HepG2 (cell line): ENCODE measurements around the gene ESYT3. TPM values are rescaled to one million over a fixed set of nuclear protein-coding genes. Genes with fewer than 3 reads are reported as not detected.

Experiments
- ATAC-seq: fragments of 200-7000 bp; cut with Tn5 transposase; 3 replicates; pipeline ENCODE4 v1.9.1; 2020; ENCODE audit warnings: mild to moderate bottlenecking, moderate library complexity
- BruUV-seq: library from RNA; stranded (reverse); fragments of 400-500 nt; replicated peaks from 2 replicates; lab custom pipeline; 2021; lab: Mats Ljungman, UMichigan
- CTCF ChIA-PET: fragments of 300-600 bp; formaldehyde crosslinking; extraction: SDS; loops from one replicate; lab custom pipeline; 2021; ENCODE audit warnings: low total read pairs, inconsistent platforms, low intra/inter-chr PET ratio; lab: Yijun Ruan, JAX
- POLR2A ChIA-PET: fragments of 350-600 bp; sonication (Branson Sonifier 250); formaldehyde crosslinking; loops from one replicate; lab custom pipeline; 2020; ENCODE audit warnings: antibody characterized with exemption, inconsistent platforms; lab: Yijun Ruan, JAX
- DNase-seq: peaks from one replicate; pipeline ENCODE4 v3.0.0-alpha.2; 2015; ENCODE audit warnings: low spot score
- FAIRE-seq: peaks from 3 replicates; lab custom pipeline; 2011; peaks lifted over from hg19 to GRCh38; lab: Jason Lieb, UNC
- H2AFZ ChIP-seq: one replicate; pipeline ENCODE4 v1.6.1; 2011; ENCODE audit warnings: low read length, inconsistent platforms
- H3K27ac ChIP-seq: fragments of 300-600 bp; 3 replicates; pipeline ENCODE4 v1.8.0; 2011; ENCODE audit warnings: mixed run types, mild to moderate bottlenecking, mixed read lengths, low read length, inconsistent platforms; ENCODE audit not compliant: insufficient read depth; ENCODE audit errors: extremely low read length
- H3K27me3 ChIP-seq, 2 experiments: fragments of 200-600 bp in 1 of 2; 2 replicates in 1 of 2; 3 replicates in 1 of 2; pipeline versions ENCODE4 v1.6.0 to v1.8.0; 2011; ENCODE audit warnings: low read length in 2 of 2, mild to moderate bottlenecking in 2 of 2, moderate library complexity in 2 of 2, inconsistent platforms in 1 of 2; ENCODE audit not compliant: insufficient read depth in 2 of 2, control insufficient read depth in 1 of 2
- H3K36me3 ChIP-seq, 2 experiments: fragments of 200-600 bp in 1 of 2; replicated peaks in 1 of 2; 2 replicates in 1 of 2; 3 replicates in 1 of 2; pipeline versions ENCODE4 v1.5.1 to v1.8.0; 2011; ENCODE audit warnings: low read length in 2 of 2, inconsistent platforms in 1 of 2; ENCODE audit not compliant: insufficient read depth in 2 of 2, control insufficient read depth in 1 of 2
- H3K4me1 ChIP-seq: 2 replicates; pipeline ENCODE4 v1.5.1; 2012; ENCODE audit warnings: low read length, inconsistent platforms; ENCODE audit not compliant: insufficient read depth
- H3K4me2 ChIP-seq: 2 replicates; pipeline ENCODE4 v1.6.0; 2011; ENCODE audit warnings: low read depth, low read length, inconsistent platforms
- H3K4me3 ChIP-seq, 3 experiments: fragments of 200-600 bp in 1 of 3; sonication (generic), shearing (Covaris generic) in 1 of 3; replicated peaks in 1 of 3; 2 replicates each; pipeline ENCODE4 v1.5.1; 2011 to 2016; ENCODE audit warnings: low read length in 3 of 3, inconsistent platforms in 2 of 3, low read depth in 2 of 3, mild to moderate bottlenecking in 2 of 3, control low read depth in 1 of 3, mixed read lengths in 1 of 3; ENCODE audit not compliant: insufficient read depth in 1 of 3
- H3K79me2 ChIP-seq: one replicate; pipeline ENCODE4 v1.6.1; 2011; ENCODE audit warnings: low read length, inconsistent platforms; ENCODE audit not compliant: insufficient read depth
- H3K9ac ChIP-seq: 2 replicates; pipeline ENCODE4 v1.6.0; 2011; ENCODE audit warnings: mild to moderate bottlenecking, low read depth, low read length, inconsistent platforms; ENCODE audit not compliant: insufficient read depth
- H3K9me3 ChIP-seq: 2 replicates; pipeline ENCODE4 v1.5.1; 2012; ENCODE audit warnings: mild to moderate bottlenecking, low read length
- H4K20me1 ChIP-seq: 2 replicates; pipeline ENCODE4 v1.6.0; 2011; ENCODE audit warnings: inconsistent platforms, mild to moderate bottlenecking, low read length, moderate library complexity; ENCODE audit not compliant: insufficient read depth
- DR1 ChIP-seq: sonication (generic); formaldehyde crosslinking; IDR thresholded peaks from 2 replicates; pipeline ENCODE4 v1.8.0; 2021; ENCODE audit warnings: mild to moderate bottlenecking, missing genetic modification reagents, inconsistent platforms
- FOSL2 ChIP-seq: sonication (generic); formaldehyde crosslinking; IDR thresholded peaks from 2 replicates; pipeline ENCODE4 v1.4.0; 2020; ENCODE audit warnings: missing genetic modification reagents
- NBN ChIP-seq: fragments of 450-650 bp; conservative IDR thresholded peaks from 2 replicates; pipeline ENCODE4 v1.6.1; 2017
- PAF1 ChIP-seq: IDR thresholded peaks from 2 replicates; pipeline ENCODE4 v1.6.1; 2016; ENCODE audit warnings: missing genetic modification reagents, missing compliant biosample characterization
- SETDB1 ChIP-seq: sonication (generic); formaldehyde crosslinking; IDR thresholded peaks from 2 replicates; pipeline ENCODE4 v1.5.1; 2020; ENCODE audit warnings: missing genetic modification reagents, mild to moderate bottlenecking, borderline replicate concordance
- ZNF549 ChIP-seq: sonication (generic); formaldehyde crosslinking; IDR thresholded peaks from 2 replicates; pipeline ENCODE4 v1.5.0; 2020; ENCODE audit warnings: missing genetic modification reagents
- WGBS: methylation state at CpG from one replicate; pipeline ENCODE4 v1.1.6; 2017; ENCODE audit warnings: low lambda C conversion rate; 5-methylcytosine and 5-hydroxymethylcytosine counted together
- in situ Hi-C: cut with HindIII; loops from 2 replicates; pipeline ENCODE4 v1.10.0; 2017; ENCODE audit warnings: low pct_unique_long_range_greater_than_20kb; ENCODE audit not compliant: extremely low pct_ligation_motif_present
- intact Hi-C: fragments of 100-400 bp; cut with micrococcal nuclease; formaldehyde crosslinking; loops from one replicate; pipeline ENCODE4 v1.10.0; 2022; ENCODE audit not compliant: unreplicated experiment
- polyA plus RNA-seq, 8 experiments: library from polyadenylated mRNA; depleted of rRNA in 3 of 8; stranded (reverse) in 7 of 8; unstranded in 1 of 8; fragments of >200 nt; fragmentation: Illumina TruSeq in 4 of 8; extraction: Trizol in 4 of 8; gene quantifications; 2 replicates each; pipeline versions ENCODE4 v1.2.1 to v1.2.3, GENCODE V29; 2011 to 2016; ENCODE audit warnings: low read depth in 4 of 8, missing spikeins in 1 of 8, mixed read lengths in 1 of 8; ENCODE audit not compliant: insufficient read depth in 1 of 8
- total RNA-seq, 5 experiments: library from RNA; depleted of rRNA; stranded (reverse); fragments of >200 nt; fragmentation: Illumina TruSeq; extraction: Trizol; gene quantifications; 2 replicates each; pipeline ENCODE4 v1.2.3, GENCODE V29; 2016; ENCODE audit warnings: low read depth in 1 of 5
- TF ChIP-seq, protein P1 (sequence below): sonication (generic); formaldehyde crosslinking; IDR thresholded peaks from 2 replicates; pipeline ENCODE4 v1.4.0; 2020; ENCODE audit warnings: missing genetic modification reagents
- TF ChIP-seq, protein P2 (sequence below): sonication (generic); formaldehyde crosslinking; conservative IDR thresholded peaks from 2 replicates; pipeline ENCODE4 v1.4.0; 2020; ENCODE audit warnings: mild to moderate bottlenecking, missing genetic modification reagents, moderate library complexity

ESYT3 gene
- total and polyA plus RNA-seq, 2 of the 13 experiments (the other 11 are each of a cell fraction or from before 2014, with no cell fraction given) = 1.5 to 4.1 TPM

DNA sequence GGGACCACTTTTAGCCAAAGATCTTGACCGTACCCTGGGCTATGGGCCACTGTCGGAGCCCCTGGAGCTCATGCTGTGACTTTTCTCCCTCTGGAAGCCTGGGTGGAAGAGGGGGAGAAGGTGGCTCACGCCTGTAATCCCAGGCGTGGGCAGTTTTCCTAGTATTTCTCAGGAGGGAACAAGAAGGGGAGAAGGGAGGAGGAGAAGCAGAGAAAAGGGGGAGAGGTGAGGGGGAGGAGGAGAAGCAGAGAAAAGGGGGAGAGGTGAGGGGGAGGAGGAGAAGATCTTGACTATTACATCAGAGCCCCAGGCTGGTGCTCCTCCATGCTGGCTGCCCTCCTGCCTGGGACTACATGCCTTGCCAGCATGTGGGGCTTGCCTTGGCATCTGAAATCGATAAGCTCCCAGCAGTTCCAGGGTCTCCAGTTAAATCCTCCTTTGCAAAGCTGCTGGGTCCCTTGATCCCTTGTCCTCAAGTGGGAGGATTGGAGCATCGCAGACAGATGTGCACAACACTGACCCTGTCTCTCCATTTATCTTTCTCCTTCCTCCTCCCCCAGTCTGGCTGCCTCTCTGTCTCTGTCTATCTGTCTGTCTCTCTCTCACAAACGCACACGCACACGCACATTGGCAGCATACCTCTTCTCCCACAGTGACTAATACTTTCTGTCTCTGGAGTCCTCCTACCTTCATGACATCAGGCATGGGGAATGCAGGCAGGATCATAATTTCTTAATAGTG, 44.4 kb upstream of the ESYT3 start:
- intact Hi-C loops (no loop called here), in situ Hi-C loops (no loop called here)
- no peaks in the 10 kb centered on the region for H3K4me1 ChIP-seq
- no peak overlapping the region for H3K4me2 ChIP-seq
- CTCF ChIA-PET = no interaction called here
- no peak overlapping the region for H3K4me3 ChIP-seq
- H3K9me3 ChIP-seq = no peaks in the 10 kb centered on the region
- H3K27ac ChIP-seq = no peak overlapping the region
- no peaks in the 10 kb centered on the region for H3K27me3 ChIP-seq
- no TSS peak for BruUV-seq
- TF ChIP-seq, protein P1, sequence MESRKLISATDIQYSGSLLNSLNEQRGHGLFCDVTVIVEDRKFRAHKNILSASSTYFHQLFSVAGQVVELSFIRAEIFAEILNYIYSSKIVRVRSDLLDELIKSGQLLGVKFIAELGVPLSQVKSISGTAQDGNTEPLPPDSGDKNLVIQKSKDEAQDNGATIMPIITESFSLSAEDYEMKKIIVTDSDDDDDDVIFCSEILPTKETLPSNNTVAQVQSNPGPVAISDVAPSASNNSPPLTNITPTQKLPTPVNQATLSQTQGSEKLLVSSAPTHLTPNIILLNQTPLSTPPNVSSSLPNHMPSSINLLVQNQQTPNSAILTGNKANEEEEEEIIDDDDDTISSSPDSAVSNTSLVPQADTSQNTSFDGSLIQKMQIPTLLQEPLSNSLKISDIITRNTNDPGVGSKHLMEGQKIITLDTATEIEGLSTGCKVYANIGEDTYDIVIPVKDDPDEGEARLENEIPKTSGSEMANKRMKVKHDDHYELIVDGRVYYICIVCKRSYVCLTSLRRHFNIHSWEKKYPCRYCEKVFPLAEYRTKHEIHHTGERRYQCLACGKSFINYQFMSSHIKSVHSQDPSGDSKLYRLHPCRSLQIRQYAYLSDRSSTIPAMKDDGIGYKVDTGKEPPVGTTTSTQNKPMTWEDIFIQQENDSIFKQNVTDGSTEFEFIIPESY (CRISPR knock-in tag) = peak; percentile 18; the same call in 1 of the 2 replicates
- TF ChIP-seq NBN (no peak), ZNF549 (CRISPR knock-in tag) (no peak), DR1 (CRISPR knock-in tag) (no peak), PAF1 (no peak), FOSL2 (CRISPR knock-in tag) (peak; percentile 45)
- no peak overlapping the region for H3K9ac ChIP-seq
- H3K79me2 ChIP-seq = no peaks in the 10 kb centered on the region
- peak; percentile 47 for ATAC-seq
- no peaks in the 10 kb centered on the region for H4K20me1 ChIP-seq
- POLR2A ChIA-PET = no interaction called here
- WGBS = 83% methylated on average over 9 of the region's 9 CpGs
- peak; percentile 71 for DNase-seq
- H2AFZ ChIP-seq = no peak overlapping the region
- FAIRE-seq = no peak
- H3K36me3 ChIP-seq = 0 out of 5 replicates have a peak, but pooled peaks cover 0 to 3% of the 10 kb centered on the region in 2 experiments

DNA sequence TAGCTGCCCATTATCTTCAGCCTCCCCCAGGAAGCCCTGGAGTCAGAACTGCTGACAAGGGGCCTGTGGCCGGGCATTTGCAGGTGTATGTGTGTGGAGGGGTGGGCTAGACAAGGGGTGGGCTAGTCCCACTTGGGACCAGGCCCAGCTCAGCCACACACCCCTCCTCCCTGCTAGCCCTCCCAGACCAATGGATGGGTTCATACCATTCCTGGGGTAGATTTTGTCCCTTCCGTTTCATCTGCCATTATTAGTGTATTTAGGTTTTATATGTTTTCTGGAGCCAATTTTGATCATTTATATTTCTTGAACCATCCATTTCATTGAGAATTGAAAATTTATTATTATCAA, 43.9 kb upstream of the ESYT3 start:
- no TSS peak for BruUV-seq
- H3K4me3 ChIP-seq = no peak overlapping the region
- TF ChIP-seq, protein P2, sequence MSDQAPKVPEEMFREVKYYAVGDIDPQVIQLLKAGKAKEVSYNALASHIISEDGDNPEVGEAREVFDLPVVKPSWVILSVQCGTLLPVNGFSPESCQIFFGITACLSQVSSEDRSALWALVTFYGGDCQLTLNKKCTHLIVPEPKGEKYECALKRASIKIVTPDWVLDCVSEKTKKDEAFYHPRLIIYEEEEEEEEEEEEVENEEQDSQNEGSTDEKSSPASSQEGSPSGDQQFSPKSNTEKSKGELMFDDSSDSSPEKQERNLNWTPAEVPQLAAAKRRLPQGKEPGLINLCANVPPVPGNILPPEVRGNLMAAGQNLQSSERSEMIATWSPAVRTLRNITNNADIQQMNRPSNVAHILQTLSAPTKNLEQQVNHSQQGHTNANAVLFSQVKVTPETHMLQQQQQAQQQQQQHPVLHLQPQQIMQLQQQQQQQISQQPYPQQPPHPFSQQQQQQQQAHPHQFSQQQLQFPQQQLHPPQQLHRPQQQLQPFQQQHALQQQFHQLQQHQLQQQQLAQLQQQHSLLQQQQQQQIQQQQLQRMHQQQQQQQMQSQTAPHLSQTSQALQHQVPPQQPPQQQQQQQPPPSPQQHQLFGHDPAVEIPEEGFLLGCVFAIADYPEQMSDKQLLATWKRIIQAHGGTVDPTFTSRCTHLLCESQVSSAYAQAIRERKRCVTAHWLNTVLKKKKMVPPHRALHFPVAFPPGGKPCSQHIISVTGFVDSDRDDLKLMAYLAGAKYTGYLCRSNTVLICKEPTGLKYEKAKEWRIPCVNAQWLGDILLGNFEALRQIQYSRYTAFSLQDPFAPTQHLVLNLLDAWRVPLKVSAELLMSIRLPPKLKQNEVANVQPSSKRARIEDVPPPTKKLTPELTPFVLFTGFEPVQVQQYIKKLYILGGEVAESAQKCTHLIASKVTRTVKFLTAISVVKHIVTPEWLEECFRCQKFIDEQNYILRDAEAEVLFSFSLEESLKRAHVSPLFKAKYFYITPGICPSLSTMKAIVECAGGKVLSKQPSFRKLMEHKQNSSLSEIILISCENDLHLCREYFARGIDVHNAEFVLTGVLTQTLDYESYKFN (CRISPR knock-in tag) = no peak
- no peak for TF ChIP-seq SETDB1 (CRISPR knock-in tag)

More for the DNA sequence above, 43.9 kb upstream of the ESYT3 start:
- H2AFZ ChIP-seq = no peak overlapping the region
- ChIA-PET POLR2A (no interaction called here), CTCF (no interaction called here)
- no peaks in the 10 kb centered on the region for H4K20me1 ChIP-seq
- H3K79me2 ChIP-seq = no peaks in the 10 kb centered on the region
- no peak overlapping the region for H3K9ac ChIP-seq
- no peak overlapping the region for H3K4me2 ChIP-seq
- no peaks in the 10 kb centered on the region for H3K27me3 ChIP-seq
- FAIRE-seq = no peak
- 0 out of 5 replicates have a peak, but pooled peaks cover 0 to 3% of the 10 kb centered on the region in 2 experiments for H3K36me3 ChIP-seq
- no peaks in the 10 kb centered on the region for H3K9me3 ChIP-seq
- in situ Hi-C loops (no loop called here), intact Hi-C loops (no loop called here)
- H3K4me1 ChIP-seq = no peaks in the 10 kb centered on the region
- 90% methylated on average over 2 of the region's 2 CpGs for WGBS
- no peak overlapping the region for H3K27ac ChIP-seq
- DNase-seq = no peak
- ATAC-seq = no peak
